ENCODE measurements around the gene ATXN7.

- TF ChIP-seq CTCF (IDR thresholded peaks at IDR 0.05) (no peak), ZFX (IDR thresholded peaks at IDR 0.05; ENCODE audit: borderline replicate concordance) (no peak)
These were observed 114.2 kb downstream of the ATXN7 start for GRCh38 chr3:63977893-63978292.

All from 22Rv1 (cell line).